Muscle of leg (tissue), 16 donors: Measurements from ENCODE around the gene CD300H. TPM values are rescaled to one million over a fixed set of nuclear protein-coding genes. Genes with fewer than 3 reads are reported as not detected.
A peak's percentile ranks its signal among the peaks of the same experiment; 100 is the strongest.

Experiments
- DNase-seq: peaks from one replicate; pipeline ENCODE4 v3.0.0; 2013
- H3K27ac ChIP-seq: one replicate; pipeline ENCODE4 v1.5.1; 2013; ENCODE audit warnings: mild to moderate bottlenecking, low read length, control low read depth
- H3K27me3 ChIP-seq: one replicate; pipeline ENCODE4 v1.6.1; 2013; ENCODE audit warnings: low read length; ENCODE audit not compliant: control insufficient read depth, insufficient read depth
- H3K36me3 ChIP-seq: one replicate; pipeline ENCODE4 v1.6.1; 2013; ENCODE audit warnings: low read length; ENCODE audit not compliant: control insufficient read depth, insufficient read depth
- H3K4me1 ChIP-seq: one replicate; pipeline ENCODE4 v1.6.1; 2013; ENCODE audit warnings: low read length; ENCODE audit not compliant: control insufficient read depth, insufficient read depth
- H3K4me3 ChIP-seq: one replicate; pipeline ENCODE4 v1.5.1; 2013; ENCODE audit warnings: low read length, control low read depth
- H3K9me3 ChIP-seq: replicated peaks from 2 replicates; pipeline ENCODE4 v1.6.1; 2013; ENCODE audit warnings: low read depth, low read length; ENCODE audit not compliant: control insufficient read depth
- WGBS: methylation state at CpG from one replicate; pipeline ENCODE4 v1.1.5; 2013; ENCODE audit warnings: missing lambda C conversion rate; ENCODE audit not compliant: insufficient coverage; 5-methylcytosine and 5-hydroxymethylcytosine counted together
- long read RNA-seq, 11 donors: transcript quantifications; one replicate each; lab custom pipeline, GENCODE V29; 2026
- polyA plus RNA-seq, 8 donors: library from polyadenylated mRNA; unstranded; fragments of 120-200 nt; gene quantifications; one replicate each; pipeline versions ENCODE4 v1.2.1 to v1.2.3, GENCODE V29; 2013; ENCODE audit warnings: inconsistent platforms in 1 of 8, low replicate concordance in 1 of 8; ENCODE audit not compliant: insufficient read length in 8 of 8, insufficient read depth in 1 of 8
- total RNA-seq: library from RNA; stranded (reverse); fragments of 120-200 nt; gene quantifications from one replicate; pipeline ENCODE4 v1.2.4, GENCODE V29; 2013

Gene CD300H
- total RNA-seq (not detected), polyA plus RNA-seq (under 1 TPM in 2 of 8 donors, not detected in 6; 0.27 to 0.28 TPM)
- long read RNA-seq, donor 1: 0 reads
- long read RNA-seq, donor 2: 0 reads
- long read RNA-seq, donor 3: 0 reads
- long read RNA-seq, donor 4: 0 reads
- long read RNA-seq, donor 5: 0 reads
- long read RNA-seq, donor 6: 0 reads
- long read RNA-seq, donor 7: 0 reads
- long read RNA-seq, donor 8: 0 reads
- long read RNA-seq, donor 9: 0 reads
- long read RNA-seq, donor 10: 0 reads
- long read RNA-seq, donor 11: 0 reads

DNA sequence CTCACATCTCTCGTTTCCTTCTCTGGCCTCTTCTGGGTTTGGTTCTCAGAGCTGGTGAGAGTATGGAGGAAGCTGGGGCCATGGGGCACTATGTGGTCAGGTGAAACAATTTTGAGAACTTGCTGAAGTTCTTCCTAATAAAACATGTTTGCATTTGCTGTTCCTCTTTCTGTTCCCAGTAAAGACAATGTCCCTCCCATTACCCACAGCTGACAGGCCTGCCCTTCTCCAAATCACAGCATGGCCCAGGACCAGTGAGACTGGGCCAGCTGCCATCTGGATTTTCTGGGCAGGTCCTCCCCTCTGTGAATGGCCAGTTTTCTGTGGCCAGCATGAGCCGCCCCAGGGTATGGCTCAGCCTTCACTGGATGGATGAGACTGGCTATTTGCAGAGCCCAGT lies at the start of gene CD300H:
TSS of gene CD300H (minus strand) at position 113 of the 400 bp plus-strand sequence.
- Histone ChIP-seq H3K4me3 (no peak within 1 kb of the TSS), H3K36me3 (no peaks in the 10 kb centered on the region), H3K4me1 (peaks cover 6% of the 10 kb centered on the region), H3K27ac (no peak within 1 kb of the TSS), H3K9me3 (no peaks in the 10 kb centered on the region), H3K27me3 (peaks cover 16% of the 10 kb centered on the region)
- WGBS: 100% methylated on average over 1 of the region's 2 CpGs
- peak; percentile 43 for DNase-seq

DNA sequence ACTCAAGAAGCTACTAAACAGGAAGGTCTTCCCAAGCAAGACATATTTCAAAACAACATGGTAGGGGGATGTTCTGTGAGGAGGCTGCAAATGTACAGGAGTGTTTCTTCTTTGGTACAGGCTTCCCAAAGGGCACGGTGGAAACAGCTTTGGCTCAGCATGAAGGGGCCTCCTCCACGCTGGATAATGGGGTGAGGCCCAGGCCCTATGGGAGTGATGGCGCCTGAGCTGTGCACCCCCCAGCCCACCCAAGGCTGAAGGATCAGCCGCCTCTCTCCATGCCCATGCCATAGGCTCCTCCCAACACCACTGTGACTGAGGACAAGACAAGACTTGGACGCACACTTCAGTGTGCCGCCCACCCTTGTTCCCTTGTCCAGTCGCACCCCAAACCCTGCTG lies 49.4 kb upstream of the CD300H start:
- Histone ChIP-seq H3K36me3 (no peaks in the 10 kb centered on the region), H3K4me3 (no peak overlapping the region), H3K4me1 (peaks cover 16% of the 10 kb centered on the region), H3K27ac (no peak overlapping the region), H3K9me3 (no peaks in the 10 kb centered on the region), H3K27me3 (peaks cover 14% of the 10 kb centered on the region)
- no peak for DNase-seq
- WGBS: 93% methylated on average over 7 of the region's 7 CpGs

DNA sequence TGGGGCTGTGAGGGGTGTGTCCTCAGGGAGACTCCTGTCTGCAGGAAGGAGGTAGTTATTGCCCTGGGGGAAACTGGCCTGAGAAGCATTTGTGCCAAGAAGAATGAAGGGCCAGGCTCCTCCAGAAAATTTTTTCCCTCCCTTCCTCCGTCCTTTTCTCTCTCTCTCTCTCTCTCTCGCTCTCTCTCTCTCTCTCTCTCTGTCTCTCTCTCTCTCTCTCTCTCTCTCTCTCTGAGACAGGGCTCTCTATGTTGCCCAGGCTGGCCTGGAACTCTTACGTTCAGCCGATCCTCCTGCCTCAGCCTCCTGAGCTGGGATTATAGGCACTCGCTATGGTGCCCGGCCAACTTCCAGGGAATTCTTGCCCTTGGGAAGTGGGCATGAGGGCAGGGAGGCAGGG lies 44.7 kb upstream of the CD300H start:
- 79% methylated on average over 6 of the region's 6 CpGs for WGBS
- Histone ChIP-seq H3K4me3 (no peak overlapping the region), H3K4me1 (no peaks in the 10 kb centered on the region), H3K36me3 (no peaks in the 10 kb centered on the region), H3K9me3 (no peaks in the 10 kb centered on the region), H3K27ac (no peak overlapping the region), H3K27me3 (peaks cover 20% of the 10 kb centered on the region)
- no peak for DNase-seq

DNA sequence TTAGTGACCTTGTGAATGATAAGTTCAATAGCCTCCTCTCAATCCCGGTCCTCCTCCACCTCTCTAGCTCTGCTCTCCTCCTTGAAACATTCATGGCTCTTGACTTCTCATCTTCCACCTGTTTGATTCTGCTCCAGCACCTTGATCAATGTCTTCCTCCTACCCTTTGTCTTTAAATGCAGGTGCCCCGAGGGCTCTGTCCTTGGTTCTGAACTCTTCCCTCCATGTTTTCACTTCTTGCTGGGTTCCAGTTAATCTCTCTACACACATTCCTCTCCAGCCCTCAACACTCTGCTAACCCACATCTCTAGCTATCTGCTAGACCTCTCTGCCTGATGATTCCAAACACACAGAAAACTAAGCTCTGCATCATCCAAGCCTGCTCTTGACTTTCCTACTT lies 42.8 kb upstream of the CD300H start:
- no peaks in the 10 kb centered on the region for H3K36me3 ChIP-seq
- H3K27me3 ChIP-seq: peaks cover 18% of the 10 kb centered on the region
- H3K4me3 ChIP-seq: no peak overlapping the region
- H3K9me3 ChIP-seq: no peaks in the 10 kb centered on the region
- H3K27ac ChIP-seq: no peak overlapping the region
- DNase-seq: no peak
- WGBS: 31% methylated on average over 2 of the region's 2 CpGs
- H3K4me1 ChIP-seq: no peaks in the 10 kb centered on the region

DNA sequence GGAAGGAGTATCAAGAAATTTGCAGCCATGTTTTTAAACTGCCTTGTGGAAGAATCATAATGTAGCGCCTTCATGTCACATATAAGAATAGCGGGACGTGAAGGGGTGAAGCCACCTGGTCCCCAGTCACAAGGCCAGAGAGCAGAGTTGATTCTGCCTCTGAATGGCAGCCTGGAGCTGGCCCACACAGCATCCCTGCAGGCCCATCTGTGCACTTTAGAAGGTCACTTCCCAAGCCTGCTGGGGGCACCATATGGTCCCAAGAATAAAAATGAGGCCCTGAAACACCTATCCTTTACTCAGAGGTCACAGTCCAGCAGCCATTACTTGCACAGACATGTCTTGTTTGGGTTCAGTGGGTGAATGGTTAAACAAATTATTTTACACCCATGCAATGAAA lies 41.2 kb upstream of the CD300H start:
- no peak for DNase-seq
- Histone ChIP-seq H3K27me3 (peaks cover 15% of the 10 kb centered on the region), H3K27ac (no peak overlapping the region), H3K4me1 (no peaks in the 10 kb centered on the region), H3K36me3 (no peaks in the 10 kb centered on the region), H3K9me3 (no peaks in the 10 kb centered on the region), H3K4me3 (no peak overlapping the region)
- 95% methylated on average over 3 of the region's 3 CpGs for WGBS

DNA sequence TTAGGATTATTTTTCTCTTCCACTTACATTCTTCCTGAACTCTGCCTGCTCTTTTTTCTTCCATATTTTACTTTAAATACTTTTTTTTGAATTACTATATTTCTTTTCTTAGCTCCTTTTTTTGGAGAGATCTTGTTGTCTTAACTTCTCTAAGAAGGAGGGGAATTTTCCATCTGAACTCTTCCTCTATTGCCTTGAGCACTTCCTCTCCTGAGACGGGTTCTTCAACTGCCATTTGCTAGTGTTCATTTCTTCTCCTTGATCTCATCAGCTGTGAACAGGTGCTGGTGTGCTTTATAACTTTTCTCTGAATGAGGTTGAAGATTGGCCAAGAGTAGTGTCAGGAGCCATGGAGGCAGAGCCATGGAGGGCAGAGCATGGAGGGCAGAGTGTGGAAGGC lies 39.9 kb upstream of the CD300H start:
- Histone ChIP-seq H3K4me3 (no peak overlapping the region), H3K27ac (no peak overlapping the region), H3K27me3 (peaks cover 17% of the 10 kb centered on the region), H3K9me3 (no peaks in the 10 kb centered on the region), H3K36me3 (no peaks in the 10 kb centered on the region), H3K4me1 (peaks cover 6% of the 10 kb centered on the region)
- DNase-seq: no peak
- WGBS: no CpG with 5 or more reads among the region's 1 CpG

DNA sequence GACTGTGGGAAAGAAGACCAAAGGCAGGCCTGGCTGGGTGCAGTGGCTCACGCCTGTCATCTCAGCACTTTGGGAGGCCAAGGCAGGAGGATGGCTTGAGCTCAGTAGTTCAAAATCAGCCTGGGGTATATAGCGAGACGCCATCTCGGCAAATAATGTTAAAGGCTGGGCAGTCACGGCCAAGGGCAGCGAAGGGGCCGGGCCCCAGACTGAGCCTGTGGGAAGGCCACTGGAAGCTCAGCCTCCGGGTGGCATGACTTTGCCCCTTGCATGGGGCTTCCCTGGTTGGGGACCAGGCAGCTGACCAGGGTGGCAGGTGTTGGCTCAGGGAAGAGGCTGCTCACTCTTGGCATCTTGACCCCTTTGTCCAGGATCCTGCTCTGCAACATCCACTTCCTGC lies 38.7 kb upstream of the CD300H start:
- peaks cover 7% of the 10 kb centered on the region for H3K4me1 ChIP-seq
- WGBS: 87% methylated on average over 8 of the region's 8 CpGs
- no peaks in the 10 kb centered on the region for H3K9me3 ChIP-seq
- H3K4me3 ChIP-seq: no peak overlapping the region
- no peak for DNase-seq
- H3K27me3 ChIP-seq: peaks cover 10% of the 10 kb centered on the region
- H3K27ac ChIP-seq: no peak overlapping the region
- no peaks in the 10 kb centered on the region for H3K36me3 ChIP-seq

DNA sequence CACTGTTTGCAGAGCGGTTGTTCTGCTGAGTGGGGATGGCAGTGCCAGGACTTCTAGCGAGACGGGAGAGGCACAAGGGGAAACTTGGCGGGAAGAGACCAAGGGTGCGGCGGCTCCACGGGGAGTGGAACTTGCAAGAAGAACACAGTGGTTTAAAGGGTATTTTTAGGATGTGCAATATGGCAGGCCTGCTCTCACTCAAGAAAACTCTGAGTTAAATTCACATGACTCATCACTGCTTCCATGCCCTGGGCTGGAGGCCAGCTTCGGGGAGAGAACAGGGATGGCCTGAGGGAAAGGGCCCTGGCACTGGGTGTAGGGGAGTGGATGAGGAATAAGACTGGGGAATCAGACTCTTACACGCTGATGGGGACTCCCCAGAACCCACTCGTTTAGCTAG lies 38.1 kb upstream of the CD300H start:
- 73% methylated on average over 6 of the region's 10 CpGs for WGBS
- DNase-seq: peak; percentile 24
- no peak overlapping the region for H3K27ac ChIP-seq
- H3K36me3 ChIP-seq: no peaks in the 10 kb centered on the region
- no peak overlapping the region for H3K4me3 ChIP-seq
- H3K9me3 ChIP-seq: no peaks in the 10 kb centered on the region
- peaks cover 7% of the 10 kb centered on the region for H3K4me1 ChIP-seq
- peaks cover 10% of the 10 kb centered on the region for H3K27me3 ChIP-seq

DNA sequence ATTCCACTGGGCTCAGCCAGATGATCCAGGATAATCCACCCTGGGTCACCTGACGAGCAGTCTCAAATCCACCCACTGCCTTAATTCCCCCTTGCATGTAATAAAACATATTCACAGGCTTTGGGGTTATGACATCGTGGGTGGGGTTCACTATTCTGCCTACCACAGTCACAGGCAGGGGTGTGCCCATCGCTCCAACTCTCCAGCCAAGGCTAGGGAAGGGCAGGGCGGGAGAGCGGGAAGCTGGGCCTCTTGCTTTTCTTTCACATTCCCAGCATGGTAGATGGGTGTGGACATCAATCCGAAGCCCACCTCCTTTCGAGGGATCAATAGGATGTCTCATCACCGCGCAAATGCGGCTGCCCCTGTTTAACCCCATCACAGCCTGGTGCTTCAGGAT lies 37.5 kb upstream of the CD300H start:
- H3K4me1 ChIP-seq: peaks cover 7% of the 10 kb centered on the region
- WGBS: 75% methylated on average over 4 of the region's 10 CpGs
- no peak overlapping the region for H3K4me3 ChIP-seq
- DNase-seq: no peak
- H3K27me3 ChIP-seq: peaks cover 10% of the 10 kb centered on the region
- no peaks in the 10 kb centered on the region for H3K9me3 ChIP-seq
- no peak overlapping the region for H3K27ac ChIP-seq
- no peaks in the 10 kb centered on the region for H3K36me3 ChIP-seq

DNA sequence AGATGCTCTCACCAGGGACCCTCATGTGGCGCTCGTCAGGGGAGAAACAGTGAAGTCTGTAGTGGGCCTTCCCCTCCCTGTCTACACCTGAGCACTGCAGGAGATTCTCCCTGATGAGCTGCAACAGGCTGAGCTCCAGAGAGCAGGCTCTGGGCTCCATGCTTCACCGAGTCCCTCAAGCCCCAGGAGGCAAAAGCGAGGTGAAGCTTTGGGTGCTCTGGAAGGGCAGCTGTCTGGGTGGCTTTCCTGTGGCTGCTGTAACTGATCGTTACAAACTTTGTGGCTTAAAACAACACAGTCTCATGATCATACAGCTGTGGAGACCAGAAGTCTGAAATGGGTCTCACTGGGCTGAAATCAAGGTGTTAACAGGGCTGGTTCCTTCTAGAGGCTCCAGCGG lies 36.9 kb upstream of the CD300H start:
- H3K36me3 ChIP-seq: no peaks in the 10 kb centered on the region
- H3K27me3 ChIP-seq: peaks cover 10% of the 10 kb centered on the region
- no peaks in the 10 kb centered on the region for H3K9me3 ChIP-seq
- 66% methylated on average over 4 of the region's 6 CpGs for WGBS
- no peak for DNase-seq
- H3K27ac ChIP-seq: no peak overlapping the region
- H3K4me1 ChIP-seq: peaks cover 7% of the 10 kb centered on the region
- no peak overlapping the region for H3K4me3 ChIP-seq

DNA sequence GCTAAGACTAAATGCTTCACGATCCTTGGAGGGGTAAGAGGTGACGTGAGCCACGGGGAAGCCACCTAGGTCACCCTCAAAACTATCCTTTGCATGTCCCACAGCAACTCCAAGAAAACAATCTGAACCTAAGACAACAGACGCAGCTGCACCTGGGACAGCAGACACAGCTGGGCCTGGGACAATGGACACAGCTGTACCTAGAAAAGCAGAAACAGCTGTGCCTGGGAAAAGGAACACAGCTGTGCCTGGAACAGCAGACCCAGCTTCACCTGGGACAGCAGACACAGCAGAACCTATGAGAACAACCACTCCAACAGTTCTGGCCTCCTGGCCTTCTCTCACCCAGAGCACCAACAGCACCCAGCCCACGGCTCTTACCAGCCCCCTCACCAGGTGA lies 36.4 kb upstream of the CD300H start:
- no peak overlapping the region for H3K4me3 ChIP-seq
- peaks cover 7% of the 10 kb centered on the region for H3K4me1 ChIP-seq
- WGBS: 64% methylated on average over 2 of the region's 5 CpGs
- no peak for DNase-seq
- peaks cover 13% of the 10 kb centered on the region for H3K27me3 ChIP-seq
- H3K9me3 ChIP-seq: no peaks in the 10 kb centered on the region
- H3K27ac ChIP-seq: no peak overlapping the region
- H3K36me3 ChIP-seq: no peaks in the 10 kb centered on the region
